ENCODE data around the gene NELFCD.
A peak's percentile ranks its signal among the peaks of the same experiment; 100 is the strongest.

The NELFCD gene

GRCh38 chr20:58980711-58981627 is at the start of gene NELFCD:
TSS of gene NELFCD (plus strand) at chr20:58981256. CDS start at chr20:58981310, 54 bp downstream.
- TF ChIP-seq EP300 (IDR thresholded peaks at IDR 0.05; ENCODE audit: borderline replicate concordance) (no peak), EGR1 (IDR thresholded peaks at IDR 0.05) (peak; percentile 31; the same call in 1 of the 2 replicates), YY1 (IDR thresholded peaks at IDR 0.05; ENCODE audit: low read depth) (peak; percentile 92), NFIC (IDR thresholded peaks at IDR 0.05) (no peak), ZBTB7A (IDR thresholded peaks at IDR 0.05; ENCODE audit: low read depth) (0 out of 2 replicates have a peak, but pooled peaks have one; percentile 47), MAX (IDR thresholded peaks at IDR 0.05) (peak; percentile 25; the same call in 1 of the 2 replicates), CREB1 (IDR thresholded peaks at IDR 0.05; ENCODE audit: low read depth) (no peak), TCF12 (IDR thresholded peaks at IDR 0.05; ENCODE audit: low read depth) (no peak), RAD21 (IDR thresholded peaks at IDR 0.05; ENCODE audit: low read depth) (no peak), TEAD4 (IDR thresholded peaks at IDR 0.05) (no peak), USF1 (IDR thresholded peaks at IDR 0.05) (no peak), TAF1 (IDR thresholded peaks at IDR 0.05; ENCODE audit: low read depth) (peak; percentile 68; the same call in 1 of the 2 replicates), CEBPB (IDR thresholded peaks at IDR 0.05) (no peak), FOXM1 (IDR thresholded peaks at IDR 0.05; ENCODE audit: borderline replicate concordance, low read depth) (no peak)
- TF ChIP-seq, protein P1, sequence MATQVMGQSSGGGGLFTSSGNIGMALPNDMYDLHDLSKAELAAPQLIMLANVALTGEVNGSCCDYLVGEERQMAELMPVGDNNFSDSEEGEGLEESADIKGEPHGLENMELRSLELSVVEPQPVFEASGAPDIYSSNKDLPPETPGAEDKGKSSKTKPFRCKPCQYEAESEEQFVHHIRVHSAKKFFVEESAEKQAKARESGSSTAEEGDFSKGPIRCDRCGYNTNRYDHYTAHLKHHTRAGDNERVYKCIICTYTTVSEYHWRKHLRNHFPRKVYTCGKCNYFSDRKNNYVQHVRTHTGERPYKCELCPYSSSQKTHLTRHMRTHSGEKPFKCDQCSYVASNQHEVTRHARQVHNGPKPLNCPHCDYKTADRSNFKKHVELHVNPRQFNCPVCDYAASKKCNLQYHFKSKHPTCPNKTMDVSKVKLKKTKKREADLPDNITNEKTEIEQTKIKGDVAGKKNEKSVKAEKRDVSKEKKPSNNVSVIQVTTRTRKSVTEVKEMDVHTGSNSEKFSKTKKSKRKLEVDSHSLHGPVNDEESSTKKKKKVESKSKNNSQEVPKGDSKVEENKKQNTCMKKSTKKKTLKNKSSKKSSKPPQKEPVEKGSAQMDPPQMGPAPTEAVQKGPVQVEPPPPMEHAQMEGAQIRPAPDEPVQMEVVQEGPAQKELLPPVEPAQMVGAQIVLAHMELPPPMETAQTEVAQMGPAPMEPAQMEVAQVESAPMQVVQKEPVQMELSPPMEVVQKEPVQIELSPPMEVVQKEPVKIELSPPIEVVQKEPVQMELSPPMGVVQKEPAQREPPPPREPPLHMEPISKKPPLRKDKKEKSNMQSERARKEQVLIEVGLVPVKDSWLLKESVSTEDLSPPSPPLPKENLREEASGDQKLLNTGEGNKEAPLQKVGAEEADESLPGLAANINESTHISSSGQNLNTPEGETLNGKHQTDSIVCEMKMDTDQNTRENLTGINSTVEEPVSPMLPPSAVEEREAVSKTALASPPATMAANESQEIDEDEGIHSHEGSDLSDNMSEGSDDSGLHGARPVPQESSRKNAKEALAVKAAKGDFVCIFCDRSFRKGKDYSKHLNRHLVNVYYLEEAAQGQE (IDR thresholded peaks at IDR 0.05; ENCODE audit: low read depth) = no peak

DNA sequence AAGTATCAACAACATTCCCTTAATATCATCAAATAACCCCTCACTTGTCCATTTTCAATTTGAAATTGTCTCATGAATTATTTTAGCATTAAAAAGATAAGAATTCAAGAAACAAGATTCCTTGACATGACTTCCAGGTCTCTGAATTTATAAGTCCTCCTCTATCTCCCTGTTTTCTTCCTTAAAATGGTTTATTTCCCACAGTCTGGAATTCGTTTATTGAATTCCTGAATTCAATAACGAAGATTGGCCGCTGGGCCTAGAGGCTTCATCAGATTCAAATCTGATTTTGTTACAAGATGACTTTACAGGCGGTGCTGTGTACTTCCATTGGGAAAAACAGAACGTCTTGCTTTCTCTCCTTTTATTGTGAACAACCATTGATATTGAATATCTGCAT is 48.9 kb upstream of the NELFCD start:
- TF ChIP-seq USF1 (IDR thresholded peaks at IDR 0.05) = no peak
- no peak for TF ChIP-seq CEBPB (IDR thresholded peaks at IDR 0.05)
- TF ChIP-seq YY1 (IDR thresholded peaks at IDR 0.05; ENCODE audit: low read depth) = no peak
- no peak for TF ChIP-seq TCF12 (IDR thresholded peaks at IDR 0.05; ENCODE audit: low read depth)
- no peak for TF ChIP-seq CREB1 (IDR thresholded peaks at IDR 0.05; ENCODE audit: low read depth)
- TF ChIP-seq RAD21 (IDR thresholded peaks at IDR 0.05; ENCODE audit: low read depth) = no peak
- TF ChIP-seq MAX (IDR thresholded peaks at IDR 0.05) = no peak
- no peak for TF ChIP-seq NFIC (IDR thresholded peaks at IDR 0.05)
- no peak for TF ChIP-seq FOXM1 (IDR thresholded peaks at IDR 0.05; ENCODE audit: borderline replicate concordance, low read depth)
- no peak for TF ChIP-seq TEAD4 (IDR thresholded peaks at IDR 0.05)
- TF ChIP-seq EGR1 (IDR thresholded peaks at IDR 0.05) = no peak

- TF ChIP-seq CEBPB (IDR thresholded peaks at IDR 0.05) = no peak
- TF ChIP-seq TCF12 (IDR thresholded peaks at IDR 0.05; ENCODE audit: low read depth) = no peak
- no peak for TF ChIP-seq MAX (IDR thresholded peaks at IDR 0.05)
- TF ChIP-seq YY1 (IDR thresholded peaks at IDR 0.05; ENCODE audit: low read depth) = no peak
- no peak for TF ChIP-seq USF1 (IDR thresholded peaks at IDR 0.05)
Observed at GRCh38 chr20:58938078-58938477, 43.0 kb upstream of the NELFCD start.

DNA sequence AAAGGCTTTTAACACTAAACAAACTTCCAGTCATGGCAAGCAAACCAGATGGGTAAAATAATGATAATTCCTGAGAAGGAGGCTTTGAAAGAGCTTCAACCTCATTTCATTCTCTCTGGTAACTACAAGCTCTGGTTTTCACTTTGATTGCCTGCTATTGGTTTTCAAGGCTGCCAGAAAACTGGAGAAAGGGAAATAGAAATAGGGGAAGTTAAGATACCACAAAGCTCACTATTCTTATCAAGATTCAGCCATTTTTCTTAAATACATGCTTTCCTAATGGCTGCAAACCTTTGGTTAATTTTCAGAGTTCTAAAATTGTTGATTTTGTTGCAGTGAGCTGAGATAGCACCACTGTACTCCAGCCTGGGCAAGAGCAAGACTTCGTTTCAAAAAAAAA is 42.5 kb upstream of the NELFCD start:
- no peak for TF ChIP-seq NFIC (IDR thresholded peaks at IDR 0.05)

GRCh38 chr20:58941471-58941870 is 39.6 kb upstream of the NELFCD start:
- no peak for TF ChIP-seq CREB1 (IDR thresholded peaks at IDR 0.05; ENCODE audit: low read depth)
- TF ChIP-seq TCF12 (IDR thresholded peaks at IDR 0.05; ENCODE audit: low read depth) = no peak
- TF ChIP-seq ZBTB7A (IDR thresholded peaks at IDR 0.05; ENCODE audit: low read depth) = no peak
- no peak for TF ChIP-seq TEAD4 (IDR thresholded peaks at IDR 0.05)
- TF ChIP-seq EP300 (IDR thresholded peaks at IDR 0.05; ENCODE audit: borderline replicate concordance) = no peak

DNA sequence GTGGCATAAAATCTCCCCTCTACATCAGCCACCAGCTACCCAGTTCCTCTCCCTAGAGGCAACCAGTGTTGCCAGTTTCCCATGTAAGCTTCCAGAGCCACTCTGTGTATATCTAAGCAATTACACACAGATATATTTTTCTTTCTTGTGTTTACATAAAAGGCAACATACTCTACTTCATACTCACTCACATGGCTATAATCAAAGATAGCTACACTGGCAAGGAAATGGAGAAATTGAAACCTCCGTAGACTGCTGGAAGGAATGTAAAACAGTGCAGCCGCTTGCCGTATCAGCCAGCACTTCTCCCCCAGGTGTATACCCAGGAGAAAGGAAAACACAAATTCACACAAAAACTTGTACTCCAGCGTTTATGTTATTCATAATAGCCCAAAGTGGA is 38.5 kb upstream of the NELFCD start:
- TF ChIP-seq EP300 (IDR thresholded peaks at IDR 0.05; ENCODE audit: borderline replicate concordance) = no peak
- TF ChIP-seq, protein P1 (IDR thresholded peaks at IDR 0.05; ENCODE audit: low read depth) = no peak
- no peak for TF ChIP-seq CEBPB (IDR thresholded peaks at IDR 0.05)
- no peak for TF ChIP-seq NFIC (IDR thresholded peaks at IDR 0.05)
